ENCODE measurements around the gene MARCHF4.

GRCh38 chr2:216372761-216373291, 543 bp upstream of the MARCHF4 start:
- TF ChIP-seq, protein P1, sequence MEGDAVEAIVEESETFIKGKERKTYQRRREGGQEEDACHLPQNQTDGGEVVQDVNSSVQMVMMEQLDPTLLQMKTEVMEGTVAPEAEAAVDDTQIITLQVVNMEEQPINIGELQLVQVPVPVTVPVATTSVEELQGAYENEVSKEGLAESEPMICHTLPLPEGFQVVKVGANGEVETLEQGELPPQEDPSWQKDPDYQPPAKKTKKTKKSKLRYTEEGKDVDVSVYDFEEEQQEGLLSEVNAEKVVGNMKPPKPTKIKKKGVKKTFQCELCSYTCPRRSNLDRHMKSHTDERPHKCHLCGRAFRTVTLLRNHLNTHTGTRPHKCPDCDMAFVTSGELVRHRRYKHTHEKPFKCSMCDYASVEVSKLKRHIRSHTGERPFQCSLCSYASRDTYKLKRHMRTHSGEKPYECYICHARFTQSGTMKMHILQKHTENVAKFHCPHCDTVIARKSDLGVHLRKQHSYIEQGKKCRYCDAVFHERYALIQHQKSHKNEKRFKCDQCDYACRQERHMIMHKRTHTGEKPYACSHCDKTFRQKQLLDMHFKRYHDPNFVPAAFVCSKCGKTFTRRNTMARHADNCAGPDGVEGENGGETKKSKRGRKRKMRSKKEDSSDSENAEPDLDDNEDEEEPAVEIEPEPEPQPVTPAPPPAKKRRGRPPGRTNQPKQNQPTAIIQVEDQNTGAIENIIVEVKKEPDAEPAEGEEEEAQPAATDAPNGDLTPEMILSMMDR (IDR thresholded peaks at IDR 0.05): no peak
- TF ChIP-seq EP300 (IDR thresholded peaks at IDR 0.05): no peak

Measured in stomach (tissue), 4 donors.